Astrocyte (in vitro differentiated cells and primary cell): ENCODE data around the gene ATP2B2. TPM values are rescaled to one million over a fixed set of nuclear protein-coding genes. Genes with fewer than 3 reads are reported as not detected.

ENCODE experiments used
- DNase-seq: peaks from one replicate; pipeline ENCODE4 v3.0.0-alpha.2; 2010; ENCODE audit warnings: low read depth
- FAIRE-seq: peaks from 2 replicates; lab custom pipeline; 2011; peaks lifted over from hg19 to GRCh38; lab: Jason Lieb, UNC
- H2AFZ ChIP-seq: 2 replicates; pipeline ENCODE4 v1.6.0; 2012; ENCODE audit warnings: low read depth, low read length, inconsistent platforms
- H3K27ac ChIP-seq: 2 replicates; pipeline ENCODE4 v1.5.1; 2011; ENCODE audit warnings: low read depth, low read length, inconsistent platforms
- H3K27me3 ChIP-seq: 2 replicates; pipeline ENCODE4 v1.6.0; 2011; ENCODE audit warnings: low read length, inconsistent platforms; ENCODE audit not compliant: insufficient read depth
- H3K36me3 ChIP-seq: 2 replicates; pipeline ENCODE4 v1.5.1; 2011; ENCODE audit warnings: low read length, inconsistent platforms; ENCODE audit not compliant: insufficient read depth
- H3K4me1 ChIP-seq: 2 replicates; pipeline ENCODE4 v1.5.1; 2011; ENCODE audit warnings: low read length, inconsistent platforms; ENCODE audit not compliant: insufficient read depth
- H3K4me2 ChIP-seq: 2 replicates; pipeline ENCODE4 v1.6.0; 2012; ENCODE audit warnings: low read length, inconsistent platforms
- H3K4me3 ChIP-seq: 2 replicates; pipeline ENCODE4 v1.5.1; 2011; ENCODE audit warnings: low read depth, mild to moderate bottlenecking, low read length, inconsistent platforms; ENCODE audit not compliant: insufficient read depth
- H3K79me2 ChIP-seq: 2 replicates; pipeline ENCODE4 v1.6.0; 2012; ENCODE audit warnings: mild to moderate bottlenecking, low read length, inconsistent platforms; ENCODE audit not compliant: insufficient read depth
- H3K9ac ChIP-seq: 2 replicates; pipeline ENCODE4 v1.6.0; 2012; ENCODE audit warnings: mild to moderate bottlenecking, low read length, inconsistent platforms
- H3K9me3 ChIP-seq: 2 replicates; pipeline ENCODE4 v1.5.1; 2012; ENCODE audit warnings: low read depth, mild to moderate bottlenecking, low read length, inconsistent platforms; ENCODE audit not compliant: insufficient read depth
- H4K20me1 ChIP-seq: 2 replicates; pipeline ENCODE4 v1.6.0; 2012; ENCODE audit warnings: low read length, inconsistent platforms; ENCODE audit not compliant: insufficient read depth
- H3K27ac Mint-ChIP-seq: one replicate; pipeline ENCODE4 v1.8.0; 2021; ENCODE audit warnings: mild to moderate bottlenecking, mixed read lengths; ENCODE audit not compliant: unreplicated experiment
- H3K27me3 Mint-ChIP-seq: one replicate; pipeline ENCODE4 v1.8.0; 2021; ENCODE audit warnings: low read depth, mixed read lengths; ENCODE audit not compliant: unreplicated experiment
- H3K36me3 Mint-ChIP-seq: one replicate; pipeline ENCODE4 v1.8.0; 2021; ENCODE audit warnings: low read depth, mixed read lengths; ENCODE audit not compliant: unreplicated experiment
- H3K4me1 Mint-ChIP-seq: one replicate; pipeline ENCODE4 v1.8.0; 2021; ENCODE audit warnings: low read depth, mixed read lengths; ENCODE audit not compliant: unreplicated experiment
- H3K4me3 Mint-ChIP-seq: one replicate; pipeline ENCODE4 v1.8.0; 2021; ENCODE audit warnings: mild to moderate bottlenecking, moderate library complexity, mixed read lengths; ENCODE audit not compliant: unreplicated experiment
- H3K9me3 Mint-ChIP-seq: one replicate; pipeline ENCODE4 v1.8.0; 2021; ENCODE audit warnings: mild to moderate bottlenecking, mixed read lengths; ENCODE audit not compliant: unreplicated experiment
- CTCF ChIP-seq: IDR thresholded peaks from 2 replicates; pipeline ENCODE4 v1.5.1; 2011; ENCODE audit warnings: low read depth, mild to moderate bottlenecking, inconsistent platforms, low read length, moderate library complexity; ENCODE audit not compliant: insufficient read depth
- EZH2 ChIP-seq: IDR thresholded peaks from 2 replicates; pipeline ENCODE4 v1.6.1; 2012; ENCODE audit warnings: mild to moderate bottlenecking, low read length, inconsistent platforms; ENCODE audit not compliant: insufficient read depth
- total RNA-seq: library from RNA; stranded (reverse); gene quantifications from 2 replicates; pipeline ENCODE4 v1.2.1, GENCODE V29; 2021

Gene ATP2B2
- total RNA-seq, 1 donor from 2014 or later, result 0.05 TPM

DNA sequence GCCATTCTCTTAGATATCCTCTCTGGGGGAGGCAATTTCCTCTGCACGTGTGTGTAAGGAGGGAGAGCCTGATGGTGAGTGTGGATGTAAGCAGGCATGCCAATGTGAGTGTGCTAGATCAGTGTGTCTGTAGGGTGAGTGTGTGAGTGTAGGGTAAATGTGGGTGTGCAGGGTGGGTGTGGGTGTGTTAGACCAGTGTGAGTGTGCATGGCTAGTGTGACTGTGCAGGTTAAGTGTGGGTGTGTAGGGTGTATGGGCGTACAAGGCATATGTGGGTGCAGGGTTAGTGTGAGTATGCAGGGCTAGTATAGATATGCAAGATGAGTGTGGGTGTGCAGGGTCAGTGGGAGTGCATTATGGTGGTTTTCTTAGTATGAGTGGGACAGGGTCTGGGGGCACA lies 48.4 kb downstream of the ATP2B2 start:
- Mint-ChIP-seq H3K27ac (no peak overlapping the region), H3K9me3 (peaks cover under 1% of the 10 kb centered on the region), H3K4me3 (no peak overlapping the region), H3K36me3 (no peaks in the 10 kb centered on the region), H3K27me3 (peaks cover 87% of the 10 kb centered on the region), H3K4me1 (no peaks in the 10 kb centered on the region)
- no peaks in the 10 kb centered on the region for H4K20me1 ChIP-seq
- H3K9ac ChIP-seq, result no peak overlapping the region
- H3K27ac ChIP-seq, result no peak overlapping the region
- H3K4me3 ChIP-seq, result no peak overlapping the region
- H3K9me3 ChIP-seq, result no peaks in the 10 kb centered on the region
- no peaks in the 10 kb centered on the region for H3K4me1 ChIP-seq
- peaks cover 18% of the 10 kb centered on the region for H3K27me3 ChIP-seq
- TF ChIP-seq EZH2 (no peak), CTCF (no peak)
- FAIRE-seq (no peak), DNase-seq (no peak)
- H3K36me3 ChIP-seq, result no peaks in the 10 kb centered on the region
- H3K79me2 ChIP-seq, result no peaks in the 10 kb centered on the region
- no peak overlapping the region for H3K4me2 ChIP-seq
- H2AFZ ChIP-seq, result no peak overlapping the region

DNA sequence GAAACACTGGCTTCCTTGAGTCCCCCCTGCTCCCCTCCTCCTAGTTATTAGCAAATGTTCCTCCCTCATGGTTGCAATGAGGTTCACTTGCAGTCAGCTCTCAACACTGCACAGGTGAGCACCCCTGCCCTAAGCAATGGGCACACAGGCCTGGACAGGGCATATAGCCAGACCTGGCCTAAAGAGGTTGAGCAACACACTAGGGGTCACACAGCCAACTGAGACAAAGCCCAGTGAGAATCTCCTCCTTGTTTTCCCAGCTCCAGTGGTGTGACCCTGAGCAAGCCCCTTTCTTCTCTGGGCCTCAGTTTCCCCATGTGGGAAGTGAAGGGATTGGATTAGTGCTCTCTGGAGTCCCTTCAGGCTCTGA lies 49.9 kb downstream of the ATP2B2 start:
- H3K27ac Mint-ChIP-seq, result no peak overlapping the region
- H3K4me3 ChIP-seq, result no peak overlapping the region
- H3K36me3 ChIP-seq, result no peaks in the 10 kb centered on the region
- no peaks in the 10 kb centered on the region for H3K4me1 ChIP-seq
- no peaks in the 10 kb centered on the region for H4K20me1 ChIP-seq
- H3K4me2 ChIP-seq, result no peak overlapping the region
- no peak overlapping the region for H3K27ac ChIP-seq
- no peak overlapping the region for H2AFZ ChIP-seq
- peaks cover 23% of the 10 kb centered on the region for H3K27me3 ChIP-seq
- FAIRE-seq (no peak), DNase-seq (no peak)
- no peaks in the 10 kb centered on the region for H3K9me3 Mint-ChIP-seq
- H3K9ac ChIP-seq, result no peak overlapping the region
- H3K27me3 Mint-ChIP-seq, result peaks cover 86% of the 10 kb centered on the region
- no peaks in the 10 kb centered on the region for H3K36me3 Mint-ChIP-seq
- no peaks in the 10 kb centered on the region for H3K9me3 ChIP-seq
- no peaks in the 10 kb centered on the region for H3K4me1 Mint-ChIP-seq
- H3K79me2 ChIP-seq, result no peaks in the 10 kb centered on the region
- H3K4me3 Mint-ChIP-seq, result no peak overlapping the region
- TF ChIP-seq EZH2, result no peak
- no peak for TF ChIP-seq CTCF

GRCh38 chr3:10454907-10455544 lies 50.4 kb downstream of the ATP2B2 start:
- no peak for TF ChIP-seq EZH2
- no peak for TF ChIP-seq CTCF
- Histone ChIP-seq H3K79me2 (no peaks in the 10 kb centered on the region), H3K9ac (no peak overlapping the region), H3K27ac (no peak overlapping the region), H3K9me3 (no peaks in the 10 kb centered on the region), H3K4me1 (no peaks in the 10 kb centered on the region), H2AFZ (no peak overlapping the region), H4K20me1 (no peaks in the 10 kb centered on the region), H3K4me2 (no peak overlapping the region), H3K36me3 (no peaks in the 10 kb centered on the region), H3K27me3 (peaks cover 25% of the 10 kb centered on the region), H3K4me3 (no peak overlapping the region)
- no peaks in the 10 kb centered on the region for H3K4me1 Mint-ChIP-seq
- no peak overlapping the region for H3K4me3 Mint-ChIP-seq
- H3K27me3 Mint-ChIP-seq, result peaks cover 85% of the 10 kb centered on the region
- no peak for FAIRE-seq
- no peak overlapping the region for H3K27ac Mint-ChIP-seq
- H3K9me3 Mint-ChIP-seq, result no peaks in the 10 kb centered on the region
- no peak for DNase-seq
- no peaks in the 10 kb centered on the region for H3K36me3 Mint-ChIP-seq
